ENCODE data around the gene DENND4C.

The DENND4C gene

GRCh38 chr9:19420877-19421276 lies 190.4 kb downstream of the DENND4C start:
- TF ChIP-seq CTCF (IDR thresholded peaks at IDR 0.05; ENCODE audit: low read depth, low read length) (no peak), EZH2phosphoT487 (IDR thresholded peaks at IDR 0.05; ENCODE audit: low read depth) (no peak)
- Histone ChIP-seq H3K27me3 (ENCODE audit: low read depth, low read length) (no peaks in the 10 kb centered on the region), H3K79me2 (ENCODE audit: low read length) (no peaks in the 10 kb centered on the region), H3K4me1 (ENCODE audit: low read length) (no peaks in the 10 kb centered on the region), H3K4me3 (ENCODE audit: low read length) (no peak overlapping the region), H3K9ac (ENCODE audit: low read length) (no peak overlapping the region), H3K27ac (ENCODE audit: low read length) (no peak overlapping the region), H3K4me2 (ENCODE audit: low read length) (no peak overlapping the region), H3K36me3 (replicated peaks; ENCODE audit: low read depth, low read length) (no peaks in the 10 kb centered on the region), H3K9me3 (ENCODE audit: insufficient read depth, low read length) (no peaks in the 10 kb centered on the region), H4K20me1 (ENCODE audit: insufficient read depth, low read length) (no peaks in the 10 kb centered on the region), H2AFZ (ENCODE audit: low read depth, low read length) (no peak overlapping the region)
